ENCODE measurements around the gene ANKFN1. TPM values are rescaled to one million over a fixed set of nuclear protein-coding genes. Genes with fewer than 3 reads are reported as not detected.

ANKFN1 gene
- total RNA-seq, 1 experiment from 2014 or later, result 0.49 TPM

DNA sequence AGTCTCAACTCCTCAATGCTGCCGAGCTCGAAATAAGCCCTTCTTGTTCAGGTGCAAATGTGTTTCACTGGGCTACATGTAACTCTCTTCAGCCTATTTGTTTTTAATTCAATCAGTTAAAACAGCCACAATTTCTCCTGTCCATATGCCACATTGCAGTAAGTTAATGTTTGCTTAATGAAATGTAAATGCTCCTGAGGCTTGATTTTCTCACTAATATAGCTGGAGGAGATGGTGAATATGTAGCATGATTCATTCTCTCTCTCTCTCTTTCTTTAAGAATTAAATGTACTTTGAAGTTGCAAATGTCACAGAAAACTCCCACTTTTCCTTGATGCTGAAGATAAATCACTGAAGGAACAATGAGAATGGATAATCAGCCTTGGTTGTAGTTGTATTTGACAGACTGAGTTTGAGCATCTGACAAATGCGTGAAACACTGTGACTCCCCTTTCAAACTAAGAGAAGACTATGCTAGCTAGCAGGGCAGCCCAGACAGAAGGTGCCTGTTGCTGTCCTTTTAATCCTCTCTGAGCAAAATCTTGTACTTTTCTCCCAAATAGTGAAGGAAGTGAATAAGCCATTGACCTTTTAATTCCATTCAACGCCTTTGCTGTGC is 161.8 kb downstream of the ANKFN1 start:
- H3K27ac Mint-ChIP-seq (ENCODE audit: low read depth, unreplicated experiment), result no peak overlapping the region
- no peaks in the 10 kb centered on the region for H3K36me3 Mint-ChIP-seq (ENCODE audit: insufficient read depth, unreplicated experiment)
- intact Hi-C loops (cut with micrococcal nuclease), result loop anchor here (5.0 kb wide), 1 partner anchor 543 kb away; no protein-coding TSS in a partner anchor
- no peak overlapping the region for H3K4me3 Mint-ChIP-seq (ENCODE audit: unreplicated experiment)
- peaks cover 8% of the 10 kb centered on the region for H3K9me3 Mint-ChIP-seq (ENCODE audit: unreplicated experiment)
- no peak for DNase-seq (ENCODE audit: unreplicated experiment)
- no peak for TF ChIP-seq CTCF (IDR thresholded peaks at IDR 0.05; ENCODE audit: unreplicated experiment)
- no peaks in the 10 kb centered on the region for H3K4me1 Mint-ChIP-seq (ENCODE audit: insufficient read depth, unreplicated experiment)
- no peaks in the 10 kb centered on the region for H3K27me3 Mint-ChIP-seq (ENCODE audit: insufficient read depth, unreplicated experiment)
- no TSS peak for BruUV-seq (replicated peaks)
- ChIA-PET CTCF (interaction anchor here (1.2 kb wide), 1 partner anchor 10 kb away, joined by 3 read pairs; no protein-coding TSS in a partner anchor), POLR2A (no interaction called here)

DNA sequence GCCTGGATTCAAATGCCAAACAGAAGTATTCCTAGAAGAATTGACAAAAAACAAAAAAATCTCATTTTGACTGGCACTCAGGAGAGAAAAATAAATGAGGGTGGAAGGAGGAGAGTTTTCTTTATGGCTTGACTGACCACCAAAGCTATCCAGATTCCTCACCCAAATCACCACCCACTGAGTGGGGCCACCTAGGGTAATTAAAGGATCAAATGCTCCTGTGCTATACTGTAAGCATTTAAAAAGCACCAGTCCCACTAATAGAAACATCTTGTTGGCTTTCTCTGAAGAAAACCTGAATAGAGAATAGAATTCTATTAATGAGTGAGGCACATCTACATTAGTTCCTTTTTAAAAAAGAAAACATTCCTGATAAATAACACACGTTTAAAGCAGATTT is 163.3 kb downstream of the ANKFN1 start:
- CTCF ChIA-PET, result interaction anchor here (0.6 to 2.6 kb wide), 4 partner anchors 12 to 790 kb away, joined by 3 to 11 read pairs (median 6); no protein-coding TSS in a partner anchor
- Mint-ChIP-seq H3K27me3 (ENCODE audit: insufficient read depth, unreplicated experiment) (peaks cover under 1% of the 10 kb centered on the region), H3K4me1 (ENCODE audit: insufficient read depth, unreplicated experiment) (no peaks in the 10 kb centered on the region), H3K36me3 (ENCODE audit: insufficient read depth, unreplicated experiment) (no peaks in the 10 kb centered on the region), H3K9me3 (ENCODE audit: unreplicated experiment) (no peaks in the 10 kb centered on the region), H3K4me3 (ENCODE audit: unreplicated experiment) (no peak overlapping the region), H3K27ac (ENCODE audit: low read depth, unreplicated experiment) (no peak overlapping the region)
- intact Hi-C loops (cut with micrococcal nuclease), result loop anchor here (5.0 kb wide), 1 partner anchor 544 kb away; no protein-coding TSS in a partner anchor
- no TSS peak for BruUV-seq (replicated peaks)
- POLR2A ChIA-PET, result interaction anchor here (0.7 kb wide), 1 partner anchor 582 kb away, joined by 3 read pairs; no protein-coding TSS in a partner anchor
- DNase-seq (ENCODE audit: unreplicated experiment), result no peak
- TF ChIP-seq CTCF (IDR thresholded peaks at IDR 0.05; ENCODE audit: unreplicated experiment), result no peak

- TF ChIP-seq CTCF (IDR thresholded peaks at IDR 0.05; ENCODE audit: unreplicated experiment), result no peak
- BruUV-seq (replicated peaks), result no TSS peak
- POLR2A ChIA-PET, result no interaction called here
- H3K4me3 Mint-ChIP-seq (ENCODE audit: unreplicated experiment), result no peak overlapping the region
- no peaks in the 10 kb centered on the region for H3K9me3 Mint-ChIP-seq (ENCODE audit: unreplicated experiment)
- CTCF ChIA-PET, result interaction anchor here (0.6 to 6.5 kb wide), 10 partner anchors 11 to 791 kb away, joined by 3 to 73 read pairs (median 4); no protein-coding TSS in a partner anchor
- DNase-seq (ENCODE audit: unreplicated experiment), result no peak
- intact Hi-C loops (cut with micrococcal nuclease), result loop anchor here (2.0 to 5.0 kb wide), 3 partner anchors 161 to 791 kb away; no protein-coding TSS in a partner anchor
- no peak overlapping the region for H3K27ac Mint-ChIP-seq (ENCODE audit: low read depth, unreplicated experiment)
- peaks cover 11% of the 10 kb centered on the region for H3K27me3 Mint-ChIP-seq (ENCODE audit: insufficient read depth, unreplicated experiment)
- H3K4me1 Mint-ChIP-seq (ENCODE audit: insufficient read depth, unreplicated experiment), result no peaks in the 10 kb centered on the region
- no peaks in the 10 kb centered on the region for H3K36me3 Mint-ChIP-seq (ENCODE audit: insufficient read depth, unreplicated experiment)
Observed at GRCh38 chr17:56317351-56318208, 164.3 kb downstream of the ANKFN1 start.

- H3K4me3 Mint-ChIP-seq (ENCODE audit: unreplicated experiment), result no peak overlapping the region
- no peaks in the 10 kb centered on the region for H3K4me1 Mint-ChIP-seq (ENCODE audit: insufficient read depth, unreplicated experiment)
- no peak overlapping the region for H3K27ac Mint-ChIP-seq (ENCODE audit: low read depth, unreplicated experiment)
- peaks cover 12% of the 10 kb centered on the region for H3K27me3 Mint-ChIP-seq (ENCODE audit: insufficient read depth, unreplicated experiment)
- peak; percentile 68 for DNase-seq (ENCODE audit: unreplicated experiment)
- intact Hi-C loops (cut with micrococcal nuclease), result loop anchor here (1.0 to 5.0 kb wide), 4 partner anchors 159 to 793 kb away; no protein-coding TSS in a partner anchor
- ChIA-PET CTCF (interaction anchor here (0.6 to 6.5 kb wide), 38 partner anchors 9 to 793 kb away, joined by 3 to 73 read pairs (median 3); no protein-coding TSS in a partner anchor), POLR2A (interaction anchor here (0.6 kb wide), 1 partner anchor 196 kb away, joined by 3 read pairs; no protein-coding TSS in a partner anchor)
- TF ChIP-seq CTCF (IDR thresholded peaks at IDR 0.05; ENCODE audit: unreplicated experiment), result peak; percentile 55
- H3K36me3 Mint-ChIP-seq (ENCODE audit: insufficient read depth, unreplicated experiment), result no peaks in the 10 kb centered on the region
- H3K9me3 Mint-ChIP-seq (ENCODE audit: unreplicated experiment), result no peaks in the 10 kb centered on the region
- no TSS peak for BruUV-seq (replicated peaks)
Observed at GRCh38 chr17:56319531-56319930, 166.3 kb downstream of the ANKFN1 start.

Measured in MCF 10A (cell line).